T-cell (primary cell): ENCODE data around the gene INTS15. TPM values are rescaled to one million over a fixed set of nuclear protein-coding genes. Genes with fewer than 3 reads are reported as not detected.

ENCODE experiments used
- ATAC-seq, 4 experiments: fragments of 200-7000 bp in 3 of 4; fragments of 150-1000 bp in 1 of 4; cut with Tn5 transposase; replicated peaks in 1 of 4; 1 replicate in 3 of 4; 2 replicates in 1 of 4; pipeline ENCODE4 v1.10.0; 2021; ENCODE audit warnings: moderate library complexity in 3 of 4, mild to moderate bottlenecking in 2 of 4, moderate number of reproducible peaks in 1 of 4
- CTCF ChIA-PET, 2 donors: fragments of 300-600 bp; sonication (Branson Sonifier 250); formaldehyde crosslinking; loops; one replicate each; lab custom pipeline; 2022; ENCODE audit warnings: antibody characterized with exemption in 2 of 2; lab: Charles Lee
- POLR2A ChIA-PET, 2 donors: fragments of 300-600 bp; sonication (Branson Sonifier 250); formaldehyde crosslinking; loops; one replicate each; lab custom pipeline; 2022; ENCODE audit warnings: antibody characterized with exemption in 2 of 2; lab: Charles Lee
- DNase-seq, 35 experiments: peaks; one replicate each; pipeline versions ENCODE4 v3.0.0 to v3.0.0-alpha.2; 2013 to 2023
- H3K27ac ChIP-seq: one replicate; pipeline ENCODE4 v1.5.1; 2013; ENCODE audit warnings: low read length
- H3K27me3 ChIP-seq, 2 experiments: replicated peaks in 1 of 2; 1 replicate in 1 of 2; 2 replicates in 1 of 2; pipeline versions ENCODE4 v1.6.1 to v1.7.0; 2013; ENCODE audit warnings: low read length in 1 of 2, mixed read lengths in 1 of 2; ENCODE audit not compliant: control insufficient read depth in 2 of 2, insufficient read depth in 2 of 2; ENCODE audit errors: extremely low read depth in 1 of 2
- H3K36me3 ChIP-seq, 2 donors: 1 replicate in 1 of 2; 2 replicates in 1 of 2; pipeline versions ENCODE4 v1.6.1 to v1.7.0; 2013; ENCODE audit warnings: low read length in 1 of 2; ENCODE audit not compliant: control insufficient read depth in 2 of 2, insufficient read depth in 1 of 2; ENCODE audit errors: extremely low read depth in 1 of 2
- H3K4me1 ChIP-seq, 2 experiments: 1 replicate in 1 of 2; 2 replicates in 1 of 2; pipeline versions ENCODE4 v1.6.1 to v1.7.0; 2013; ENCODE audit warnings: low read length in 2 of 2, mixed read lengths in 1 of 2; ENCODE audit not compliant: insufficient read depth in 2 of 2, control insufficient read depth in 1 of 2; ENCODE audit errors: extremely low read depth in 1 of 2
- H3K4me3 ChIP-seq, 2 donors: 1 replicate in 1 of 2; 2 replicates in 1 of 2; pipeline versions ENCODE4 v1.5.1 to v1.7.0; 2013; ENCODE audit warnings: mild to moderate bottlenecking in 2 of 2, low read length in 1 of 2, moderate library complexity in 1 of 2; ENCODE audit not compliant: control insufficient read depth in 1 of 2; ENCODE audit errors: extremely low read depth in 1 of 2
- H3K9me3 ChIP-seq: 2 replicates; pipeline ENCODE4 v1.7.0; 2013
- H3K27ac Mint-ChIP-seq, 2 donors: one replicate each; pipeline ENCODE4 v1.8.0; 2020 to 2021; ENCODE audit warnings: mild to moderate bottlenecking in 2 of 2, mixed read lengths in 2 of 2
- H3K27me3 Mint-ChIP-seq, 2 donors: one replicate each; pipeline ENCODE4 v1.8.0; 2021 to 2022; ENCODE audit warnings: mixed read lengths in 2 of 2
- H3K36me3 Mint-ChIP-seq: one replicate; pipeline ENCODE4 v1.8.0; 2021; ENCODE audit warnings: mixed read lengths
- H3K4me1 Mint-ChIP-seq, 3 donors: one replicate each; pipeline ENCODE4 v1.8.0; 2020 to 2022; ENCODE audit warnings: mixed read lengths in 3 of 3, mild to moderate bottlenecking in 1 of 3
- H3K4me3 Mint-ChIP-seq, 3 donors: one replicate each; pipeline ENCODE4 v1.8.0; 2020 to 2022; ENCODE audit warnings: mild to moderate bottlenecking in 3 of 3, mixed read lengths in 3 of 3, moderate library complexity in 3 of 3
- H3K9me3 Mint-ChIP-seq, 3 donors: one replicate each; pipeline ENCODE4 v1.8.0; 2020 to 2022; ENCODE audit warnings: mixed read lengths in 3 of 3
- WGBS: methylation state at CpG from one replicate; pipeline ENCODE4 v1.1.5; 2013; ENCODE audit warnings: missing lambda C conversion rate; ENCODE audit not compliant: insufficient coverage; 5-methylcytosine and 5-hydroxymethylcytosine counted together
- total RNA-seq, 35 experiments: library from RNA in 6 of 35; stranded (reverse) in 6 of 35; fragments of 120-200 nt in 1 of 35; gene quantifications; one replicate each; pipeline versions ENCODE4 v1.2.1 to v1.2.4 and lab custom pipeline; 2013 to 2026

The INTS15 gene
- total RNA-seq, 5 donors from 2014 or later (not counting 1 experiment from before 2014, with no cell fraction given) = 48.3 to 65.9 (median 64.1) TPM

- WGBS = 93% methylated on average over 17 of the region's 48 CpGs
- Histone ChIP-seq H3K4me3 (no peak overlapping the region), H3K4me1 (peaks cover 0 to 5% of the 10 kb centered on the region in 2 experiments), H3K36me3 (peaks cover 28 to 40% of the 10 kb centered on the region in 2 donors), H3K27ac (no peak overlapping the region), H3K27me3 (peaks cover 0 to 4% of the 10 kb centered on the region in 2 experiments), H3K9me3 (no peaks in the 10 kb centered on the region)
- ChIA-PET POLR2A (no interaction called here), CTCF (interaction anchor here in 1 of 2 donors (0.6 kb wide), 1 partner anchor 50 kb away, joined by 4 read pairs; no protein-coding TSS in a partner anchor)
- ATAC-seq (no peak), DNase-seq (no peak)
- peaks cover 9 to 20% (median 11%) of the 10 kb centered on the region in 3 donors for H3K4me1 Mint-ChIP-seq
- H3K27me3 Mint-ChIP-seq = no peaks in the 10 kb centered on the region
- no peak overlapping the region for H3K4me3 Mint-ChIP-seq
- peaks cover 0 to 2% (median 0%) of the 10 kb centered on the region in 3 donors for H3K9me3 Mint-ChIP-seq
- H3K36me3 Mint-ChIP-seq = peaks cover 24% of the 10 kb centered on the region
- no peak overlapping the region for H3K27ac Mint-ChIP-seq
Measured at GRCh38 chr7:6654842-6655610, 65.2 kb downstream of the INTS15 start.

GRCh38 chr7:6655636-6656385 is 66.0 kb downstream of the INTS15 start:
- Histone ChIP-seq H3K36me3 (peaks cover 22 to 32% of the 10 kb centered on the region in 2 donors), H3K27ac (no peak overlapping the region), H3K9me3 (no peaks in the 10 kb centered on the region), H3K27me3 (peaks cover 0 to 4% of the 10 kb centered on the region in 2 experiments), H3K4me3 (no peak overlapping the region), H3K4me1 (peaks cover 0 to 5% of the 10 kb centered on the region in 2 experiments)
- POLR2A ChIA-PET = no interaction called here
- H3K4me3 Mint-ChIP-seq = no peak overlapping the region
- CTCF ChIA-PET = interaction anchor here in 1 of 2 donors (0.6 kb wide), 1 partner anchor 49 kb away, joined by 4 read pairs; no protein-coding TSS in a partner anchor
- 93% methylated on average over 15 of the region's 17 CpGs for WGBS
- no peak for ATAC-seq
- no peak for DNase-seq
- no peaks in the 10 kb centered on the region for H3K27me3 Mint-ChIP-seq
- H3K36me3 Mint-ChIP-seq = peaks cover 16% of the 10 kb centered on the region
- H3K4me1 Mint-ChIP-seq = peaks cover 9 to 20% (median 11%) of the 10 kb centered on the region in 3 donors
- no peak overlapping the region for H3K27ac Mint-ChIP-seq
- H3K9me3 Mint-ChIP-seq = peaks cover 0 to under 1% (median 0%) of the 10 kb centered on the region in 3 donors

GRCh38 chr7:6656413-6656812 is 66.6 kb downstream of the INTS15 start:
- peaks cover 9 to 20% (median 11%) of the 10 kb centered on the region in 3 donors for H3K4me1 Mint-ChIP-seq
- H3K27ac Mint-ChIP-seq = no peak overlapping the region
- no peak for DNase-seq
- no peak overlapping the region for H3K27ac ChIP-seq
- peaks cover 20 to 30% of the 10 kb centered on the region in 2 donors for H3K36me3 ChIP-seq
- peaks cover 0 to 5% of the 10 kb centered on the region in 2 experiments for H3K4me1 ChIP-seq
- H3K9me3 Mint-ChIP-seq = no peaks in the 10 kb centered on the region
- no peak for ATAC-seq
- H3K36me3 Mint-ChIP-seq = peaks cover 12% of the 10 kb centered on the region
- H3K4me3 Mint-ChIP-seq = no peak overlapping the region
- H3K27me3 Mint-ChIP-seq = no peaks in the 10 kb centered on the region
- WGBS = 98% methylated on average over 6 of the region's 9 CpGs
- no peak overlapping the region for H3K4me3 ChIP-seq
- POLR2A ChIA-PET = interaction anchor here in 1 of 2 donors (0.6 kb wide), 1 partner anchor 45 kb away, joined by 3 read pairs; no protein-coding TSS in a partner anchor
- CTCF ChIA-PET = interaction anchor here in 1 of 2 donors (0.6 kb wide), 1 partner anchor 78 kb away, joined by 3 read pairs; no protein-coding TSS in a partner anchor
- H3K27me3 ChIP-seq = peaks cover 0 to 4% of the 10 kb centered on the region in 2 experiments
- H3K9me3 ChIP-seq = no peaks in the 10 kb centered on the region

Other genes starting within 250 kb of the INTS15 start
- 10 to 100 TPM in 3 of 5 donors, 1 to 10 TPM in 2; 6.2 to 20.6 (median 13.1) TPM for gene FAM220A, start 241.1 kb upstream of the INTS15 start, total RNA-seq
- gene RAC1, start 215.5 kb upstream of the INTS15 start, total RNA-seq = 10 to 100 TPM; 57.2 to 99.3 (median 94.8) TPM
- 10 to 100 TPM; 23.9 to 45.0 (median 38.9) TPM for gene DAGLB, start 142.1 kb upstream of the INTS15 start, total RNA-seq
- 10 to 100 TPM; 28.4 to 42.1 (median 35.6) TPM for gene KDELR2, start 105.9 kb upstream of the INTS15 start, total RNA-seq
- gene GRID2IP, start 38.6 kb upstream of the INTS15 start, total RNA-seq = 1 to 10 TPM in 1 of 5 donors, under 1 TPM in 4; 0.30 to 1.5 (median 0.90) TPM
- 10 to 100 TPM; 27.7 to 35.5 (median 30.3) TPM for gene ZDHHC4, start 12.6 kb upstream of the INTS15 start, total RNA-seq
- 1 to 10 TPM; 3.6 to 7.6 (median 5.6) TPM for gene ZNF853, start 25.6 kb downstream of the INTS15 start, total RNA-seq
- 10 to 100 TPM; 51.4 to 69.9 (median 63.4) TPM for gene ZNF316, start 47.3 kb downstream of the INTS15 start, total RNA-seq
- gene ZNF12, start 116.9 kb downstream of the INTS15 start, total RNA-seq = 10 to 100 TPM; 25.1 to 49.7 (median 41.6) TPM
- 1 to 10 TPM in 1 of 5 donors, under 1 TPM in 2, not detected in 2; 0.09 to 1.0 (median 0.44) TPM for gene RSPH10B2, start 164.1 kb downstream of the INTS15 start, total RNA-seq
- 10 to 100 TPM; 60.1 to 95.5 (median 85.1) TPM for gene CCZ1B, start 236.3 kb downstream of the INTS15 start, total RNA-seq